T-helper 17 cell (primary cell): ENCODE results near the gene CSRP1. TPM values are rescaled to one million over a fixed set of nuclear protein-coding genes. Genes with fewer than 3 reads are reported as not detected.
A peak's percentile ranks its signal among the peaks of the same experiment; 100 is the strongest.
"Not testable (repeated sequence)": the region's sequence is repeated elsewhere in the genome, so short reads cannot be mapped to it uniquely, and the experiment has no call there.

Experiments
- ATAC-seq: fragments of 150-1000 bp; cut with Tn5 transposase; 2 replicates; pipeline ENCODE4 v1.10.0; 2021; ENCODE audit warnings: mild to moderate bottlenecking, moderate library complexity
- DNase-seq, 3 donors: peaks; one replicate each; pipeline versions ENCODE4 v3.0.0 to v3.0.0-alpha.2; 2020 to 2021
- H3K9me3 ChIP-seq: one replicate; pipeline ENCODE4 v1.7.0; 2013; ENCODE audit warnings: low read length, mild to moderate bottlenecking; ENCODE audit not compliant: control insufficient read depth, poor library complexity, severe bottlenecking
- H3K27ac Mint-ChIP-seq: one replicate; pipeline ENCODE4 v1.8.0; 2022; ENCODE audit warnings: mild to moderate bottlenecking, moderate library complexity, mixed read lengths
- H3K27me3 Mint-ChIP-seq: one replicate; pipeline ENCODE4 v1.8.0; 2022; ENCODE audit warnings: mixed read lengths
- H3K36me3 Mint-ChIP-seq: one replicate; pipeline ENCODE4 v1.8.0; 2022; ENCODE audit warnings: low read depth, mixed read lengths
- H3K4me1 Mint-ChIP-seq: one replicate; pipeline ENCODE4 v1.8.0; 2022; ENCODE audit warnings: mild to moderate bottlenecking, mixed read lengths
- H3K4me3 Mint-ChIP-seq: one replicate; pipeline ENCODE4 v1.8.0; 2022; ENCODE audit warnings: mild to moderate bottlenecking, moderate library complexity, mixed read lengths
- total RNA-seq, 4 donors: library from RNA in 2 of 4; stranded (reverse) in 2 of 4; gene quantifications; one replicate each; pipeline ENCODE4 v1.2.3 and lab custom pipeline; 2022 to 2026

CSRP1 gene
- total RNA-seq, 2 donors from 2014 or later, result 37.2 to 51.7 TPM

GRCh38 chr1:201493757-201494617 is 12.9 kb downstream of the CSRP1 start:
- H3K4me1 Mint-ChIP-seq, result peaks cover 14% of the 10 kb centered on the region
- H3K9me3 ChIP-seq, result no peaks in the 10 kb centered on the region
- no peak overlapping the region for H3K4me3 Mint-ChIP-seq
- H3K27me3 Mint-ChIP-seq, result no peaks in the 10 kb centered on the region
- DNase-seq (no peak), ATAC-seq (no peak)
- H3K36me3 Mint-ChIP-seq, result peaks cover 6% of the 10 kb centered on the region
- peak overlapping the region; percentile 51 for H3K27ac Mint-ChIP-seq

GRCh38 chr1:201493026-201493656 is 13.8 kb downstream of the CSRP1 start:
- Mint-ChIP-seq H3K27ac (peak overlapping the region; percentile 29), H3K4me1 (peaks cover 14% of the 10 kb centered on the region)
- H3K9me3 ChIP-seq, H3K4me3 Mint-ChIP-seq, H3K36me3 Mint-ChIP-seq, H3K27me3 Mint-ChIP-seq, DNase-seq, ATAC-seq: not testable (repeated sequence)

GRCh38 chr1:201491896-201492511 is 14.9 kb downstream of the CSRP1 start:
- peak overlapping the region; percentile 29 for H3K27ac Mint-ChIP-seq
- no peak overlapping the region for H3K4me3 Mint-ChIP-seq
- peaks cover 10% of the 10 kb centered on the region for H3K4me1 Mint-ChIP-seq
- H3K9me3 ChIP-seq, result no peaks in the 10 kb centered on the region
- no peak for DNase-seq
- no peaks in the 10 kb centered on the region for H3K27me3 Mint-ChIP-seq
- peaks cover 6% of the 10 kb centered on the region for H3K36me3 Mint-ChIP-seq
- ATAC-seq, result no peak

GRCh38 chr1:201490708-201491131 is 16.2 kb downstream of the CSRP1 start:
- Mint-ChIP-seq H3K4me3 (no peak overlapping the region), H3K27ac (no peak overlapping the region), H3K27me3 (no peaks in the 10 kb centered on the region), H3K36me3 (peaks cover 6% of the 10 kb centered on the region), H3K4me1 (peaks cover 10% of the 10 kb centered on the region)
- DNase-seq (no peak), ATAC-seq (no peak)
- H3K9me3 ChIP-seq, result no peaks in the 10 kb centered on the region

DNA sequence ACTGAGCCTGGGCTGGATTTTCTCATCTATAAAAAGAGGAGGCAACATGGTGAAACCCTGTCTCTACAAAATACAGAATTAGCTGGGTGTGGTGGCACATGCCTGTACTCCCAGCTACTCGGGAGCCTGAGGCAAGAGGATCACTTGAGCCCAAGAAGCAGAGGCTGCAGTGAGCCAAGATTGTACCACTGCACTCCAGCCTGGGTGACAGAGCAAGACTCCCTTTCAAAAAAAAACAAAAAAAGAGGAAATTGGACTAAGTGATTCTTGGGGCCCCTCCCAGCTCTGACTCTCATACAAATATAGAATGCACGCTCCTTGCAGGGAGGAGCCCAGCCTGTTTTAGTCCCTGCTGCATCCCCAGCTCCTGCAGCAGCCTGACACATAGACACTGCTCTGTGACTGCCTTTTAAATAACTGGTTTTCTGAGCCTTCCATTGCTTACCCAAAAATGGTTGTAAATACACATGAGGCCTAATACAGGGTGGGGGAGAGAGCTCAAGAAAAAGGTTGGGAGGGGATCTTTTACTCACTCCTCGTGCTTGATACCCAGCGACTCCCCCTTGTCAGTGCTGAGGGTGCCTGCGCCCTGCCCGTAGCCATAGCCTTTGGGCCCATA is 17.2 kb downstream of the CSRP1 start:
- Mint-ChIP-seq H3K36me3 (peaks cover 6% of the 10 kb centered on the region), H3K4me3 (no peak overlapping the region), H3K4me1 (peaks cover 10% of the 10 kb centered on the region), H3K27ac (no peak overlapping the region), H3K27me3 (no peaks in the 10 kb centered on the region)
- ATAC-seq (no peak), DNase-seq (no peak)
- no peaks in the 10 kb centered on the region for H3K9me3 ChIP-seq

DNA sequence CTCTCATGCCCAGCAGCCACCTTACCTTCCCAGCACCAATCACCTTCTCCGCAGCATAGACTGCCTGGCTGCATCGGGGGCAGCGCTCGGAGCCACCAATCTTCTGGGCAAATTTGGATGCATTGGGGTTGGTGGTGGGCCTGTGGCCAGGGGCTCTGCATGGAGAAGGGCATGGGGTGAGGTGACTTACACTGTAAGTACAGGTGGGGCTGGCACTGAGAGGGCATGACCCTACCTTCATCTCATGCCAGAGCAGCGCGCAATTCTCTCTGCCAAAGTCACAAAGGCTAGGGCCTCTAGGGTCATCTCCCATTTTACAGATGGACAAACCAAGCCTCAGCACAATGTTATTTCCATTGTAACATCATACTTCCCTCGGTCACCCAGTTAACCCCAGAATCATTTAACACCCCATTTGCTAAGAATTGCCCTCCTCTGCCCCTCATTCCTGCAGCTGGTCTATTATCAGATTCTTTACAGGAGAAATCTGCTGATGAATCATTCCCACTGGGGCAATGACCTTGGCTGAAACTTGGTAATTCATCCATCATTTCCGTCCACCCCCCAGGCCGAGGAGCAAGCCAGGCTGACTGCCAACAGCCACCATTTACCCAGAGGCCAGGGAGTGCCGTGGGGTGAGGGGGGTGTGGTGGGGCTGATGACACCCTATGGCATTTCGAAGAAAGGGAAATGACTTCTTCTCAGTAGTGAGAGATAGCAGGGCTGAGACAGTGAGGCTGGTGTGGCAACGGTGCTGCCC is 17.9 kb downstream of the CSRP1 start:
- no peak for DNase-seq
- no peaks in the 10 kb centered on the region for H3K27me3 Mint-ChIP-seq
- no peaks in the 10 kb centered on the region for H3K9me3 ChIP-seq
- peaks cover 8% of the 10 kb centered on the region for H3K4me1 Mint-ChIP-seq
- no peak overlapping the region for H3K4me3 Mint-ChIP-seq
- peaks cover 4% of the 10 kb centered on the region for H3K36me3 Mint-ChIP-seq
- ATAC-seq, result peak; percentile 32
- H3K27ac Mint-ChIP-seq, result no peak overlapping the region

DNA sequence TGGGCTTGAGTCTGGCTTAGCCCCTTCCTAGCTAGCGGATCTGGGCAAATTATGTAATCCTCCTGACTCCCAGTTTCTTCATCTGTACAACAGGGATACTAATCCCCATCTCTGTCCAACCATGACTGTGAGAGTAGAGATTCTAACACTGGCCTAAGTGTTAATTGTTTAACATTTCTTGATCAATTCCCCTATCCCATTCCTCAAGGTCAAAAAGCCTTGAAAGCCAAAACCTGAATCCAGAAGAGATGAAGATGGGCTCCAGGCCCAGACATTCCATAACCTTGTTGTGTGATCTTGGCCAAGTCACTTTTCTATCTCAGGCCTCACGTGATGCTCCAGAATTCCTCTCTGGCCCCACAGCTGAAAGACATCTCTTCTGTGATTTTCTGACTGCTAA is 19.2 kb downstream of the CSRP1 start:
- DNase-seq (no peak), ATAC-seq (no peak)
- Mint-ChIP-seq H3K4me1 (peaks cover 4% of the 10 kb centered on the region), H3K4me3 (no peak overlapping the region), H3K27me3 (no peaks in the 10 kb centered on the region), H3K36me3 (peaks cover 5% of the 10 kb centered on the region), H3K27ac (no peak overlapping the region)
- H3K9me3 ChIP-seq, result no peaks in the 10 kb centered on the region

DNA sequence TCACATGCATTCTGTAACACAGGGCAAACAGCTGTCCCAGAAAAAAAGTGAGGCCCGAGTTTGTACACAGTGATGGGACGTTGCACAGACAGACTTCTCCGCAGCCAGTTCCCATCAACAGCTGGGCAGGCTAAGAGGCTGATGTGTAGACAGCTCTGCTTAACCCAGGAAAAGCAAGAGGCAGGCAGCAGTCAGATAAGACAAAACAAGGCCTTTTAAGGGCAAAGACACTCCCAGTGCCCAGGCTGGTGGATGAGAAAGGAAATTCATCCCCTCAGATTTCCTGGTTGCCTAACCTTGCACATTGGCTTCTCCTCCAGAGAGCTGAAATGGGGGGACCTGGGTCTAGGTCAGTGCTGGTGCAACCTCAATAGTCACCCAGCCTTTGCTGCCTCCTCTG is 20.7 kb downstream of the CSRP1 start:
- no peaks in the 10 kb centered on the region for H3K9me3 ChIP-seq
- H3K27me3 Mint-ChIP-seq, result no peaks in the 10 kb centered on the region
- H3K4me3 Mint-ChIP-seq, result no peak overlapping the region
- DNase-seq (no peak), ATAC-seq (no peak)
- no peak overlapping the region for H3K27ac Mint-ChIP-seq
- H3K36me3 Mint-ChIP-seq, result peaks cover 2% of the 10 kb centered on the region
- peaks cover 7% of the 10 kb centered on the region for H3K4me1 Mint-ChIP-seq

- peaks cover 12% of the 10 kb centered on the region for H3K4me1 Mint-ChIP-seq
- peak overlapping the region; percentile 45 for H3K27ac Mint-ChIP-seq
- no peak overlapping the region for H3K4me3 Mint-ChIP-seq
- DNase-seq, result no peak
- no peaks in the 10 kb centered on the region for H3K9me3 ChIP-seq
- ATAC-seq, result no peak
- H3K27me3 Mint-ChIP-seq, result no peaks in the 10 kb centered on the region
- H3K36me3 Mint-ChIP-seq, result peaks cover 2% of the 10 kb centered on the region
These were observed 21.6 kb downstream of the CSRP1 start for GRCh38 chr1:201485184-201485774.

DNA sequence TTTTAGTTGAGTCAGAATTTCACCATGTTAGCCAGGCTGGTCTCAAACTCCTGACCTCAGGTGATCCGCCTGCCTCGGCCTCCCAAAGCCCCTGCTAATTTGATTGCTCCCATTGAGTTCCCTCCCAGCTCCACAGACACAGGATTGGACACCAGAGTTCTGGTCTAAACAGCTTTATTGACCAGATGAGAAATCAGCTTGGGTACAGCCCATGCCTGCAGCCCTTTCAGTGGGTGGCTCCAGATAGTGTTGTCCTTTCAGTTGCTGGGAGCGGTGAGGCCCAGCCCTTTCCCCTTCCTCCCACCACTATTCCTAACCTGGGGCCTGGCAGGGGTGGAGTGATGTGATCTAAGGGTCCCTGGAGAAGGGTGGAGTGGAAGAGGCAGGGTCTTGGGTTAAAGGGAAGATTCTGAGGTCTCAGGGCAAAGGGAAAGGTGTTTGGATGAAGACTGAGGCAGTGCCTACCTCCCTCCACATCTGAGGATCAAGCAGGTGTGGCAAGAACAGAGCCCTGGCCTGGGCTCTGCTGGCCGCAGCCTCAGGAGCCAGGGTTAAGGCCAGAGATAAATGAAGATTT is 23.5 kb downstream of the CSRP1 start:
- peaks cover 14% of the 10 kb centered on the region for H3K4me1 Mint-ChIP-seq
- H3K4me3 Mint-ChIP-seq, result no peak overlapping the region
- no peak for ATAC-seq
- peak overlapping the region; percentile 14 for H3K27ac Mint-ChIP-seq
- peaks cover 2% of the 10 kb centered on the region for H3K36me3 Mint-ChIP-seq
- DNase-seq, result no peak
- no peaks in the 10 kb centered on the region for H3K9me3 ChIP-seq
- H3K27me3 Mint-ChIP-seq, result no peaks in the 10 kb centered on the region

DNA sequence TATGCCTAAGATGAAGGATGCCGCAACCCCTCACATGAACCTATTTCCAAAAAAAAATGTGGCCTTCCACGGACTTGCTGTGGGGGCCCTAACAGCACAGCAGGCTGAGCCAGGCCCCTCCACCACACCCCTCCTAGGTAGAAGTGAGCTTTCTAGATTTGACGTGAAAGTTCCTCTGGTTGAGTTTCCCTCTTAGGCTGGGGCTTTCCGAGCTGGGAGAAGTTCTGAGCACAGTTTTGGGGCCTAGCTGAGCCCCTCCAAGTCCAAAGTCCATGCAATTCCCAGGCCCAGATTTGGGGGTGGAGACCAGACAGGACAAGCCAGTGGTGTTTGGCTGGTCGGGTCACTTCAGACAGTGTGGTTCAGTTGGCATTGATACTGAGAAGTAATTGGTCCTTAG is 24.2 kb downstream of the CSRP1 start:
- H3K9me3 ChIP-seq, result no peaks in the 10 kb centered on the region
- Mint-ChIP-seq H3K36me3 (peaks cover 2% of the 10 kb centered on the region), H3K27me3 (no peaks in the 10 kb centered on the region), H3K4me3 (no peak overlapping the region), H3K27ac (peak overlapping the region; percentile 6), H3K4me1 (peaks cover 14% of the 10 kb centered on the region)
- DNase-seq (no peak), ATAC-seq (no peak)
